ENCODE measurements around the gene ICOS. TPM values are rescaled to one million over a fixed set of nuclear protein-coding genes. Genes with fewer than 3 reads are reported as not detected.

The ICOS gene, protein sequence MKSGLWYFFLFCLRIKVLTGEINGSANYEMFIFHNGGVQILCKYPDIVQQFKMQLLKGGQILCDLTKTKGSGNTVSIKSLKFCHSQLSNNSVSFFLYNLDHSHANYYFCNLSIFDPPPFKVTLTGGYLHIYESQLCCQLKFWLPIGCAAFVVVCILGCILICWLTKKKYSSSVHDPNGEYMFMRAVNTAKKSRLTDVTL
- 0.11 TPM for total RNA-seq

DNA sequence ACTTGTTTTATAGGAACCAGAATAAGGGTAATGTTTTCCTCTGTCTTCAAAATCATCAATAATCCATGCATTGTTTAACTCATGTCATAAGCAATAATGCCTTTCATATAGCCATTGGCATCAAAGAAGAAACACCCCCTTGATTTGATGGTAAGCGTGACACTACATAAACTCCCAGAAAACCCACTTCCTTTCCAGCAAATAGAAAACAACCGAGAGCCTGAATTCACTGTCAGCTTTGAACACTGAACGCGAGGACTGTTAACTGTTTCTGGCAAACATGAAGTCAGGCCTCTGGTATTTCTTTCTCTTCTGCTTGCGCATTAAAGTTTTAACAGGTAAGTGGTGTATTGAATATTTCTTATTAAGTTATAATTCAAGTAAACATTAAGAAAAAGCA is at the start of gene ICOS:
Gene ICOS, plus strand, starts transcription at position 229 of the 400 bp plus-strand sequence. Its CDS starts 52 bp downstream, at position 281.

Other genes starting within 250 kb of the ICOS start
- 2.7 TPM for gene CD28, start 230.1 kb upstream of the ICOS start, total RNA-seq
- gene CTLA4, start 69.0 kb upstream of the ICOS start, total RNA-seq: 0.44 TPM

All from camera-type eye (tissue), 1 donor.